HG02763 (cell line): ENCODE results near the gene CLPSL1.

Experiments
- ATAC-seq: cut with Tn5 transposase; IDR thresholded peaks from one replicate; pipeline ENCODE4 v1.9.1; 2021; ENCODE audit warnings: mild to moderate bottlenecking, moderate library complexity; ENCODE audit not compliant: unreplicated experiment

The CLPSL1 gene

GRCh38 chr6:35757456-35758123 lies 23.2 kb upstream of the CLPSL1 start:
- no peak for ATAC-seq

DNA sequence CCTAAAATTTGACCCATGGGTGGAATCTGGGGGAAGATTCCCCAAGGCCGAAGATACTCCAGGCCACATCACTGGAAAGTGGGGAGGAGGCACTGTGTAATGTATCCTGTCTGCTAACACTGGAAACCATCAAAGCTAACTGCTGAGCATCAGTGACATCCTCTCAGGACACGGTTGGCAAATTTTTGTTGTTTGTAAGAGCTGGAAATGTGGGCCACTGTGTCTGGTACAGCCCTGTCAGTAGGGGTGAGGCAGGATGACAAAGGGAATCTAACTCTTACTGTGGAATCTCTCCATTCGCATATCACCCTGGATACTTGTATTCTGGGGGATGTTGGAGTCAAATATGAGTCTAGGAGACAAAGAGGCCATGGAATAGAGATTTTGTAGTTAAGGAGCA lies 21.4 kb upstream of the CLPSL1 start:
- no peak for ATAC-seq

DNA sequence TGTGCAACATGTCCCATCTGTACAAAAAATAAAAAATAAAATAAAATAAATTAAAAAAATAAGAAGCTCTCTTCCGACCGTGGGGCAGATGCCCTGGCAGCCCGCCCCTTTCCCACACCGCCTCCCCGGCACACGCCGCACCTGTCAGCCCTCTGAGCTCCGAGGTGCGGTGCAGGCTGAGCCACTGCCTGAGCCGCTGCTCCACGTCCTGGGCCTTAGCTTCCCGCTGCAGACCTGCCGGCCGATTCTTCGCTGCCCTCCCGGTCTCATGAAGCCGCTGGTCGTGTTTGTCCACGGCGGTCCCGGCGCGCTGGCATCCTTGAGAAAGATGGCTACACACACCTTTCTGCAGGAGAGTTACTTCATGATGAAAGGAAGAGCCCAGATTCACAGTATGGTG lies 15.1 kb upstream of the CLPSL1 start:
- ATAC-seq, result no peak

DNA sequence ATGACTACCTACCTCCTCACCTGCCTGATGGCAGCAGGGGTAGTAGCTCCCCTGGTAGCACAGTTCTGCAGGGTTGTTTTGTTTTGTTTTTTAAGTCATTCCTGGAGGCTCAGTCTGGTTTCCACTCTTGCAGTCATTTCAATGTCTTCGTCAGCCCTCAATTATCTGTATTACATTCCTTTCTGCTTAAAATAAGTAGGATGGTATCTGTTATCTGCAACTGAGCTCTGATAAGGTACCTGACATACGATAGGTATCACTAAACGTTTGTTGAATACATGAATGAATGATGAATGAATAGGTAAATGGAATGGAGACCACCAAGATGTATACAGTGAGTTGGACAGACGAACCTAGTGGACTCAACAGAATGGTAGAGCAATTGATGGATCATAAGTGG lies 11.6 kb upstream of the CLPSL1 start:
- ATAC-seq, result no peak

GRCh38 chr6:35771343-35771627 lies 9.5 kb upstream of the CLPSL1 start:
- ATAC-seq, result no peak

GRCh38 chr6:35774116-35774794 lies 6.6 kb upstream of the CLPSL1 start:
- ATAC-seq, result no peak

DNA sequence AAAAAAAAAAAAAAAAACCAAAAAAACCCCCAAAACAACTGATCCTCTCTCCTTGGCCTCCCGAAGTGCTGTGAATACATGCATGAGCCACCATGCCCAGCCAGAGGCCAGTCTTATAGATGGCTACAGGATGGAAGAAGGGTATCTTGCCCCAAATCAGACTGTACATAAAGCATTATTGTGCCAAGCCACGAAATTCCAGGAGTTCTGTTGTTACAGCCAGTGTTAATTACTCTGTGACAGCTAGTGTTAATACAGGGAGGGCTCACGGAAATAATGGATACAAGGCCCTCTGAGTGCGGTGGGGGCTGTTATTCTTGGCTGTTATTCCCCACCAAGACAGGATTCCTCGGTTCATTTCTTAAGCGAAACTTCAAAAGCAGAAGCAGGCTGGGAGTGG lies 5.8 kb upstream of the CLPSL1 start:
- no peak for ATAC-seq

GRCh38 chr6:35776364-35777215 lies 4.2 kb upstream of the CLPSL1 start, which contains the start of gene CLPSL2:
Gene CLPSL2 (plus strand): TSS chr6:35776598. CDS start chr6:35776619, 21 bp downstream.
- no peak for ATAC-seq

DNA sequence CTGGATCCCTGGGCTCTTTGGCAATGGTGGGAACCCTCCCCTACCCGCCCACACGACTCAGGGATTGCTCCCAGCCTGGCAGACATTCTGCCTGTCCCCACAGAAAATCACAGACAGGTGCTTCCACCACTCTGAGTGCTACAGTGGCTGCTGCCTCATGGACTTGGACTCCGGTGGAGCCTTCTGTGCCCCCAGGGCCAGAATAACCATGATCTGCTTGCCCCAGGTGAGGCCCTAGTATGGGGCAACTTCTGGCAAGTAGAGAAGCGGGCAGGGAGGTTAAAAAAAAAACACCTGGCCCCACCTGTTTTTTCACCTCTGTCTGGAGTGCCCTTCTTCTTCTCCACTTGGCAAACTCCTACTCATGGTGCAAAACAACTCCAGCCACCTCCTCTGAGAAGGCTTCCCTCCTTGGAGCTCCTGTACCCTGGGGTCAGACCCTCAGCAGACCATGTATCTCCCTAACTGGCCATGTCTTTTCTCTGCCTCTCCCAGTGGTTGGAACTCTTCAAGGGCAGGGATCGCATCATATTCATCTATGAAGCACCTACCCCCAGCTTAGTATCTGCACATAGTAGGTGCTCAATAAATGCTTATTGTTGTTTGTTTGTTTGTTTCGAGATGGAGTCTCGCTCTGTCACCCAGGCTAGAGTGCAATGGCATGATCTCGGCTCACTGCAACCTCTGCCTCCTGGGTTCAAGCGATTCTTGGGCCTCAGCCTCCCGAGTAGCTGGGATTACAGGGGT lies 3.3 kb upstream of the CLPSL1 start:
- no peak for ATAC-seq

DNA sequence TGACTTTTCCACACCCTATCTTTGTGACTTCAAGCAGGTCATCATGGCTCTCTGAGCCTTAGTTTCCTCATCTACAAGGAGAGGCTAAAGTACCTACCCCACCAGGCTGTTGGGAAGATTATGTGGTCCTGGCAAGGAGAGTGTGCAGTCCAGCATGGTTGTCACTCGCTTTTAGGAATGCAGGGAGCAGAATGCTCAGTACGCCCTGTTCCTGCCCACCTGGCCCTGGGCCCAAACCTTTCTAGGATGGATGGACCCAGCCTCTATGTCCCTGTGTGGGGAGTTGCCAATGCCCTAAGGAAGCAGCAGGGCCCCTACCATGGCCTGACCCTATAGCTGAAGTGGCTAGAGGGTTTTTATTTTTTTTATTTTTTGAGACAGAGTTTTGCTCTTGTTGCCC lies 2.4 kb upstream of the CLPSL1 start:
- ATAC-seq, result no peak

- no peak for ATAC-seq
Observed at GRCh38 chr6:35781290-35781689, 471 bp downstream of the CLPSL1 start.

DNA sequence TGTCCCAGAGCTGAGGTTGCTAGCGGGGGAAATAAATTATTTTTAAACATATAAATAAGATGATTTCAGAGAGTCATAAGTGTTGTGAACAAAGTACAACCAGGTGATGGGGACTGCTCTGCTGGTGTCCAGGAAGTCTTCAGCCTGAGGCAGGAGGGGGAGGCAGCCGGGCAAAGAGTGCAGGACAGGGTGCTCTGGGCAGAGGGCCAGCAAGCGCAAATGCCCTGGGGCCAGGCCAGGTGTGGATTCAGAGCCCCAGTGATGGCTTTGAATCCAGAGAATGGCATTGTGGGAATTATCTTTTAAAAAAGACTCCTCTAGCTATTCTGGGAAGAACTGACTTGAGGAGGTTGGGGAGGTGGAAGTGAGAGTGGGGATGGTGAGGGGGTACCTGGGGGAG lies 1.6 kb downstream of the CLPSL1 start:
- no peak for ATAC-seq

DNA sequence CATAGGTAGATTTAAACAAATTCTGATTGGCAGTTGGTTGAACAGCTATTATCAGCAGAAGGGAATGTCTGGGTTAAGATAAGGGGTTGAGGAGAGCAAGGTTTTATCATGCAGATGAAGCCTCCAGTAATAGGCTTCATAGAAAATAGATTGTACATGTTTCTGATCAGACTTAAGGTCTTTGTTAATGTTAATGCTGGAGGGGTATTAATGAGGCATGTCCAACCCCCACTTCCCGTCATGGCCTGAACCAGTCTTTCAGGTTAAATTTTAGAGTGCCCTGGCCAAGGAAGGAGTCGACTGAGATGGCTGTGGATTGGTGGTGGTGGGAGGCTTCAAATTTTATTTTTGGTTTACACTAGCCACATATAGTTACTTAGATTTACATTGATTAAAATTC lies 3.4 kb downstream of the CLPSL1 start:
- no peak for ATAC-seq

- no peak for ATAC-seq
Observed at GRCh38 chr6:35786272-35786671, 5.5 kb downstream of the CLPSL1 start.

DNA sequence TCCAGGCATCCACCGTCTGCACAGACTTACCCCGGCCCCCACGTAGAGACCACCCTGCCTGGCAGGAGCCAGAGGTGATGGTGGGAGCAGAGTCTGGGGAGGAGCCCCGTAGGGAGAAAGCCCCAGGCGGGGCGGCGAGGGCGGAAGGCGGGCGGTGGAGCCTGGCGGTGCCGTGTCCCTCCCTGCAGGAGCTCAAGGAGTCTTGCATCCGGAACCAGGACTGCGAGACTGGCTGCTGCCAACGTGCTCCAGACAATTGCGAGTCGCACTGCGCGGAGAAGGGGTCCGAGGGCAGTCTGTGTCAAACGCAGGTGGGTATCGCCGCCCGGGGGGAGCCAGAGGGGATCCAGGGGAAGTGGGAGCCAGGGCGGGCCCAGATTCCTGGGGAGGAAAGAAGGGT lies 6.0 kb downstream of the CLPSL1 start:
- no peak for ATAC-seq

DNA sequence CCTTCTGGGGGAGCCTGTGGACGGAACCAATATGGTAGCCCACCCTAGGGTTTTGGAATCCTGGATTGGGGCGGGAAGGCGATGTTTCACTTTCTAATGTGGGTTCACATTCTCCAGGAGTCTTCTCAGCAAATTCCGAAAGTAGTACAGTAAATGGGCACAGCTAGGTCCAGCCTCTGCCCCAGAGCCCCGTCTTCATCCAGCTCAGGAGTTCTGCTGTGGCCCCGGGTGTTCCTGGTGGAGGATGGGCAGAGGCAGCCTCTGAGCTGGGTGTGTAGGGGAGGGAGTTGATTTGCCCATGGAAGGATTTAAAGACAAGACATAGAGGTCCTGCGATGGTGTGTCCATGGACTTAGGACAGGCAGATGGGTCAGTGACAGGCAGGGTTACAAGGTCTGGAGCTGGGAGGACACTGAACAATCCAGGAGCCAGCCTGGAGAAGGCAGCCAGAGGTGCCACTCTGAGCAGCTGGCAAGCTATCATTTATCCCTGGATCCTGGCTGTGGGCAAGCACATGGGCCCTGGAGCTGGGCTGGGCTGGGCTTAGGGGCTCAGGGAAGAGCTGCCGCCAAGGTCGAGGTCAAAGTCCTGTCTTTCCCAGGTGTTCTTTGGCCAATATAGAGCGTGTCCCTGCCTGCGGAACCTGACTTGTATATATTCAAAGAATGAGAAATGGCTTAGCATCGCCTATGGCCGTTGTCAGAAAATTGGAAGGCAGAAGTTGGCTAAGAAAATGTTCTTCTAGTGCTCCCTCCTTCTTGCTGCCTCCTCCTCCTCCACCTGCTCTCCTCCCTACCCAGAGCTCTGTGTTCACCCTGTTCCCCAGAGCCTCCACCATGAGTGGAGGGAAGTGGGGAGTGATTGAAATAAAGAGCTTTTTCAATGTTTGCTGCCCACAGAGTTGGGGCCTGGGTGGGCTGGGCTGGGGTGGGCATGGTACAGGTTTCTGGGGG lies 6.7 kb downstream of the CLPSL1 start:
- no peak for ATAC-seq

- ATAC-seq, result no peak
Observed at GRCh38 chr6:35788423-35788982, 7.7 kb downstream of the CLPSL1 start.

GRCh38 chr6:35790683-35791082 lies 9.9 kb downstream of the CLPSL1 start:
- no peak for ATAC-seq

DNA sequence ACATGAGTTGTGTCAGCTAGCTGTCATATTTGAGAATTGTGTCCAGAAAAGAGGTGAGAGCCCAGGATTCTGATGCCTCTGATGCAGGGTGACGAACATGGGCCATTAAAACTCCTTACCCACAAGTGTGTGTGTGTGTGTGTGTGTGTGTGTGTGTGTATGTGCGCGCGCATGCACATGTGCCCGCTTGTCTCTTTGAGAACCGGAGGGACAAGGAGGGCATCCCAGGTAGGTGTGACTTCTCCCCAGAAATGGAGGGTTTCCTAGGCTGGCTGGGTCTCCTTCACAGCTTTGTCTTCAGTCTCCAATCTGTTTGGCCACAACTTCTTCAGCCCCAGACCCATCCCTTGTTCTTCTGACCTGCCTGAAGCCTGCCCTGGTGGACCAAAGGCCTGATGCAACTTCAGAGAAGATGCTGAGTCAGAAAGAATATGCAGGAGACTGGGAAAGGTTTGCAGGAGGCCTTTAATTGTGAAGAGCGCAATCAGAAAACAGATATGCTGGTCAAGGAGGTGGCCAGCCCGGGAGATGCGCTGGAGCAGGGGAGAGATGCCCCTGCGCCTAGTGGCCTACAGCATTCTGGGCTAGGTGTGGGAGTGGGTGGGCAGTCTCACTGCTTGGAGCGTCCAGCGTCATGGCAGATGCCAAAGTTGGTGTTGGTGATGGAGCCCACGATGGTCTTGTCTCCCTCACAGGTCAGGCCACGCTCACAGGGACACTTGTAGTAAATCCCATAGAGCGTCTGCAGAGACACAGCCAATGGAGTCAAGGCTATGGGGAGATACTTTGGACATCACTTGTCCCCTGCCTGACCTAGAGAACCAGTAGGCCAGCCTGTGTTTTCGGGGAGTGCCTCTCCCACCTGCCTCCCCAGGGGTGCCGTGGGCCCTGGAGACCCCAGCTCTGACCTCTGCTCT lies 14.0 kb downstream of the CLPSL1 start:
- ATAC-seq, result no peak
